GM18868 (cell line): ENCODE data around the gene NFILZ.

Source experiments
- ATAC-seq: cut with Tn5 transposase; IDR thresholded peaks from one replicate; pipeline ENCODE4 v1.9.1; 2021; ENCODE audit warnings: mild to moderate bottlenecking, moderate library complexity; ENCODE audit not compliant: unreplicated experiment

NFILZ gene

GRCh38 chr19:8629996-8630683 lies at the start of gene NFILZ:
Gene NFILZ, plus strand, starts transcription at chr19:8630633. Its CDS starts 46,133 bp downstream, at chr19:8676766.
- ATAC-seq: no peak

- ATAC-seq: no peak
These were observed 49.6 kb upstream of the NFILZ start for GRCh38 chr19:8580710-8581281.

- ATAC-seq: no peak
These were observed 45.2 kb upstream of the NFILZ start for GRCh38 chr19:8584965-8585893.

GRCh38 chr19:8585894-8586750 lies 44.3 kb upstream of the NFILZ start:
- no peak for ATAC-seq

GRCh38 chr19:8589177-8589714 lies 41.2 kb upstream of the NFILZ start:
- ATAC-seq: no peak

- ATAC-seq: no peak
These were observed 38.0 kb upstream of the NFILZ start for GRCh38 chr19:8592231-8593009.

- no peak for ATAC-seq
These were observed 36.5 kb upstream of the NFILZ start for GRCh38 chr19:8593931-8594330.

- no peak for ATAC-seq
These were observed 34.8 kb upstream of the NFILZ start for GRCh38 chr19:8595651-8596050.

- no peak for ATAC-seq
These were observed 34.3 kb upstream of the NFILZ start for GRCh38 chr19:8596168-8596567.

- ATAC-seq: no peak
These were observed 30.4 kb upstream of the NFILZ start for GRCh38 chr19:8600064-8600463.

- no peak for ATAC-seq
These were observed 29.6 kb upstream of the NFILZ start for GRCh38 chr19:8600816-8601215.

- ATAC-seq: no peak
These were observed 28.6 kb upstream of the NFILZ start for GRCh38 chr19:8601796-8602195.

GRCh38 chr19:8605514-8605913 lies 24.9 kb upstream of the NFILZ start:
- no peak for ATAC-seq

- ATAC-seq: no peak
These were observed 23.0 kb upstream of the NFILZ start for GRCh38 chr19:8607386-8607785.

- no peak for ATAC-seq
These were observed 21.5 kb upstream of the NFILZ start for GRCh38 chr19:8608941-8609278.

- ATAC-seq: no peak
These were observed 21.0 kb upstream of the NFILZ start for GRCh38 chr19:8609279-8610040.

GRCh38 chr19:8610041-8610935 lies 20.1 kb upstream of the NFILZ start, which contains the start of gene ADAMTS10:
Gene ADAMTS10, minus strand, starts transcription at chr19:8610715. Its CDS starts 5,005 bp downstream, at chr19:8605710.
- ATAC-seq: no peak

- no peak for ATAC-seq
These were observed 19.5 kb upstream of the NFILZ start for GRCh38 chr19:8610936-8611300.
